Erythroblast (primary cell): Measurements from ENCODE around the gene DTWD1.

Experiments used
- GATA1 ChIP-seq: IDR thresholded peaks from 2 replicates; pipeline ENCODE4 v1.6.1; 2011; ENCODE audit warnings: low read depth, mild to moderate bottlenecking, control low read depth, low read length, moderate library complexity
- POLR2A ChIP-seq: IDR thresholded peaks from 2 replicates; pipeline ENCODE4 v1.6.1; 2011; ENCODE audit warnings: mild to moderate bottlenecking, low read length

DNA sequence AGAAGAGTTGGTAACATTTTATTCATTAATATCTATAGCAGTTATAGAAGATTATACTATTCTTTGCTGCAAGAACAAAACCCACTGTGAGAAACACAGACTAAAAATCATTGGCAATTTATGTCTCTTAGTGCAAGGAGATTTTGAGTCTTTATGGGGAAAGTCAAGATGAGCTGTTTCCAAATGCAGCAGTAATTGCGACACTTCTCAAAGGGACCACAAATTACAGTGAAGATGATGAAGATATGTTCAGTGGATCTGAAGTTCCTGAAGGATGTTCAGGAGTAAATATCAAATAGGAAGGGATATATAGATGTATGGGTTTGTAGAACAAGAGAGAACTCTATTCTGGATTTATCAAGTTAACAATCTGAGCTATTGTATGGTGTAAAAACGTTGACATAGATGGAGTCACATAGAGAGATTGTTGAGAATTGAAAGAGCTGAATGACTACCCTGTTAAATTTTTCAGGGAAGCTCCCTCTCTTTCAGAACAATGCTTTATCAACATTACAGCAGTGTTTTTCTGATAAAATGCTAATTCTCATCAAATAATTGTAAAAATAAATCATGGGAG, 71.8 kb downstream of the DTWD1 start:
- TF ChIP-seq POLR2A (no peak), GATA1 (no peak)
